Measurements from ENCODE around the gene PTPRN2. TPM values are rescaled to one million over a fixed set of nuclear protein-coding genes. Genes with fewer than 3 reads are reported as not detected.

The PTPRN2 gene
- total and polyA plus RNA-seq, 2 donors from 2014 or later = 4.8 to 6.2 TPM

GRCh38 chr7:157890921-157891401 is 696.7 kb downstream of the PTPRN2 start:
- no peak for TF ChIP-seq CTCF (IDR thresholded peaks at IDR 0.05; ENCODE audit: borderline replicate concordance, extremely low read depth, insufficient read depth)
- DNase-seq = peak in 1 of 5 donors; percentile 19

GRCh38 chr7:157889480-157889879 is 698.1 kb downstream of the PTPRN2 start:
- intact Hi-C loops (cut with DNase I) = no loop called here
- Histone ChIP-seq H3K36me3 (ENCODE audit: control insufficient read depth in 2 of 3, insufficient read depth in 3 of 3, low read length in 3 of 3) (no peaks in the 10 kb centered on the region), H3K9ac (ENCODE audit: low read length in 3 of 3) (no peak overlapping the region), H3K4me1 (ENCODE audit: control insufficient read depth in 2 of 3, insufficient read depth in 2 of 3, low read depth in 1 of 3, low read length in 3 of 3) (no peaks in the 10 kb centered on the region), H3K9me3 (ENCODE audit: control insufficient read depth in 2 of 3, insufficient read depth in 1 of 3, low read length in 3 of 3) (no peaks in the 10 kb centered on the region), H3K4me3 (ENCODE audit: low read length in 3 of 3) (no peak overlapping the region), H3K27me3 (ENCODE audit: control insufficient read depth, insufficient read depth, low read length) (no peaks in the 10 kb centered on the region), H3K27ac (ENCODE audit: low read depth in 2 of 2, low read length in 2 of 2) (no peak overlapping the region)
- DNase-seq = peak in 1 of 5 donors; percentile 16
- no peak for TF ChIP-seq CTCF (IDR thresholded peaks at IDR 0.05; ENCODE audit: borderline replicate concordance, extremely low read depth, insufficient read depth)
- FAIRE-seq = no peak

More at GRCh38 chr7:157890921-157891401, 696.7 kb downstream of the PTPRN2 start:
- no peaks in the 10 kb centered on the region for H3K27me3 ChIP-seq (ENCODE audit: control insufficient read depth, insufficient read depth, low read length)
- H3K36me3 ChIP-seq (ENCODE audit: control insufficient read depth in 2 of 3, insufficient read depth in 3 of 3, low read length in 3 of 3) = no peaks in the 10 kb centered on the region
- no peaks in the 10 kb centered on the region for H3K9me3 ChIP-seq (ENCODE audit: control insufficient read depth in 2 of 3, insufficient read depth in 1 of 3, low read length in 3 of 3)
- no peak overlapping the region for H3K9ac ChIP-seq (ENCODE audit: low read length in 3 of 3)
- FAIRE-seq = no peak
- intact Hi-C loops (cut with DNase I) = no loop called here
- H3K4me3 ChIP-seq (ENCODE audit: low read length in 3 of 3) = no peak overlapping the region
- no peaks in the 10 kb centered on the region for H3K4me1 ChIP-seq (ENCODE audit: control insufficient read depth in 2 of 3, insufficient read depth in 2 of 3, low read depth in 1 of 3, low read length in 3 of 3)
- H3K27ac ChIP-seq (ENCODE audit: low read depth in 2 of 2, low read length in 2 of 2) = no peak overlapping the region

- Histone ChIP-seq H3K36me3 (ENCODE audit: control insufficient read depth in 2 of 3, insufficient read depth in 3 of 3, low read length in 3 of 3) (no peaks in the 10 kb centered on the region), H3K9me3 (ENCODE audit: control insufficient read depth in 2 of 3, insufficient read depth in 1 of 3, low read length in 3 of 3) (no peaks in the 10 kb centered on the region), H3K4me3 (ENCODE audit: low read length in 3 of 3) (no peak overlapping the region), H3K9ac (ENCODE audit: low read length in 3 of 3) (no peak overlapping the region), H3K27ac (ENCODE audit: low read depth in 2 of 2, low read length in 2 of 2) (no peak overlapping the region), H3K27me3 (ENCODE audit: control insufficient read depth, insufficient read depth, low read length) (no peaks in the 10 kb centered on the region), H3K4me1 (ENCODE audit: control insufficient read depth in 2 of 3, insufficient read depth in 2 of 3, low read depth in 1 of 3, low read length in 3 of 3) (no peaks in the 10 kb centered on the region)
- FAIRE-seq (no peak), DNase-seq (no peak)
- intact Hi-C loops (cut with DNase I) = no loop called here
- no peak for TF ChIP-seq CTCF (IDR thresholded peaks at IDR 0.05; ENCODE audit: borderline replicate concordance, extremely low read depth, insufficient read depth)
These were observed 699.0 kb downstream of the PTPRN2 start for GRCh38 chr7:157888579-157888978.

GRCh38 chr7:157887400-157887799 is 700.2 kb downstream of the PTPRN2 start:
- no peak for FAIRE-seq
- Histone ChIP-seq H3K4me1 (ENCODE audit: control insufficient read depth in 2 of 3, insufficient read depth in 2 of 3, low read depth in 1 of 3, low read length in 3 of 3) (no peaks in the 10 kb centered on the region), H3K27me3 (ENCODE audit: control insufficient read depth, insufficient read depth, low read length) (no peaks in the 10 kb centered on the region), H3K4me3 (ENCODE audit: low read length in 3 of 3) (no peak overlapping the region), H3K36me3 (ENCODE audit: control insufficient read depth in 2 of 3, insufficient read depth in 3 of 3, low read length in 3 of 3) (no peaks in the 10 kb centered on the region), H3K9ac (ENCODE audit: low read length in 3 of 3) (no peak overlapping the region), H3K9me3 (ENCODE audit: control insufficient read depth in 2 of 3, insufficient read depth in 1 of 3, low read length in 3 of 3) (no peaks in the 10 kb centered on the region), H3K27ac (ENCODE audit: low read depth in 2 of 2, low read length in 2 of 2) (no peak overlapping the region)
- no peak for DNase-seq
- TF ChIP-seq CTCF (IDR thresholded peaks at IDR 0.05; ENCODE audit: borderline replicate concordance, extremely low read depth, insufficient read depth) = no peak
- intact Hi-C loops (cut with DNase I) = no loop called here

Data from kidney (tissue), 14 donors.